Transverse colon (tissue), 3 donors: ENCODE measurements around the gene LRRK2.

ENCODE experiments used
- CTCF ChIP-seq, 5 experiments: fragments of 200-600 bp in 3 of 5; fragments of 450-650 bp in 2 of 5; sonication (generic) in 3 of 5; IDR thresholded peaks; 1 replicate in 2 of 5; 2 replicates in 3 of 5; pipeline ENCODE4 v1.5.1; 2016 to 2017; ENCODE audit warnings: antibody characterized with exemption in 5 of 5, inconsistent platforms in 3 of 5, mild to moderate bottlenecking in 2 of 5, moderate library complexity in 1 of 5
- POLR2A ChIP-seq: fragments of 450-650 bp; IDR thresholded peaks from one replicate; pipeline ENCODE4 v1.6.1; 2016; ENCODE audit warnings: antibody characterized with exemption, mild to moderate bottlenecking, moderate library complexity

- TF ChIP-seq CTCF (IDR thresholded peaks at IDR 0.05): no peak
- TF ChIP-seq POLR2A: no peak
Measured at GRCh38 chr12:40292788-40293429, 68.1 kb downstream of the LRRK2 start.
